GM06990 (cell line): Measurements from ENCODE around the gene MCU.
A peak's percentile ranks its signal among the peaks of the same experiment; 100 is the strongest.

Source experiments
- DNase-seq: peaks from one replicate; pipeline ENCODE4 v3.0.0-alpha.2; 2011; ENCODE audit not compliant: insufficient read length; ENCODE audit errors: extremely low read depth
- H3K27me3 ChIP-seq: replicated peaks from 2 replicates; pipeline ENCODE4 v1.6.0; 2011; ENCODE audit warnings: low read length; ENCODE audit not compliant: control insufficient read depth, insufficient read depth
- H3K36me3 ChIP-seq: 2 replicates; pipeline ENCODE4 v1.5.1; 2011; ENCODE audit warnings: low read length; ENCODE audit not compliant: control insufficient read depth, insufficient read depth
- H3K4me3 ChIP-seq: replicated peaks from 2 replicates; pipeline ENCODE4 v1.5.1; 2011; ENCODE audit warnings: low read depth, mild to moderate bottlenecking, control low read depth, low read length
- CTCF ChIP-seq: IDR thresholded peaks from 2 replicates; pipeline ENCODE4 v1.5.1; 2011; ENCODE audit warnings: low read length, control low read depth, mild to moderate bottlenecking, inconsistent platforms; ENCODE audit not compliant: insufficient read depth, poor library complexity, severe bottlenecking

Gene MCU

GRCh38 chr10:72689660-72690059 lies 2.3 kb upstream of the MCU start:
- H3K36me3 ChIP-seq, result no peaks in the 10 kb centered on the region
- DNase-seq, result no peak
- H3K27me3 ChIP-seq, result no peaks in the 10 kb centered on the region
- no peak overlapping the region for H3K4me3 ChIP-seq
- TF ChIP-seq CTCF, result no peak

- DNase-seq, result no peak
- no peaks in the 10 kb centered on the region for H3K27me3 ChIP-seq
- no peak overlapping the region for H3K4me3 ChIP-seq
- H3K36me3 ChIP-seq, result no peaks in the 10 kb centered on the region
- TF ChIP-seq CTCF, result no peak
Observed at GRCh38 chr10:72690071-72690755, 1.7 kb upstream of the MCU start.

- TF ChIP-seq CTCF, result no peak
- peak overlapping the region; percentile 70 for H3K4me3 ChIP-seq
- H3K36me3 ChIP-seq, result no peaks in the 10 kb centered on the region
- DNase-seq, result no peak
- no peaks in the 10 kb centered on the region for H3K27me3 ChIP-seq
Observed at GRCh38 chr10:72691470-72691862, 477 bp upstream of the MCU start.

- DNase-seq, result no peak
- TF ChIP-seq CTCF, result no peak
- Histone ChIP-seq H3K36me3 (no peaks in the 10 kb centered on the region), H3K4me3 (peak overlapping the region; percentile 70), H3K27me3 (no peaks in the 10 kb centered on the region)
Observed at GRCh38 chr10:72692744-72692993, 726 bp downstream of the MCU start.

- H3K36me3 ChIP-seq, result no peaks in the 10 kb centered on the region
- DNase-seq, result no peak
- TF ChIP-seq CTCF, result no peak
- H3K4me3 ChIP-seq, result peak overlapping the region; percentile 70
- H3K27me3 ChIP-seq, result no peaks in the 10 kb centered on the region
Observed at GRCh38 chr10:72692994-72693781, 1.2 kb downstream of the MCU start.
